NCI-H187 (cell line): ENCODE results near the gene THEM4.
A peak's percentile ranks its signal among the peaks of the same experiment; 100 is the strongest.

Experiments used
- DNase-seq, 2 experiments: peaks; one replicate each; lab custom pipeline; 2025; lab: John Stamatoyannopoulos, UW

Gene THEM4

DNA sequence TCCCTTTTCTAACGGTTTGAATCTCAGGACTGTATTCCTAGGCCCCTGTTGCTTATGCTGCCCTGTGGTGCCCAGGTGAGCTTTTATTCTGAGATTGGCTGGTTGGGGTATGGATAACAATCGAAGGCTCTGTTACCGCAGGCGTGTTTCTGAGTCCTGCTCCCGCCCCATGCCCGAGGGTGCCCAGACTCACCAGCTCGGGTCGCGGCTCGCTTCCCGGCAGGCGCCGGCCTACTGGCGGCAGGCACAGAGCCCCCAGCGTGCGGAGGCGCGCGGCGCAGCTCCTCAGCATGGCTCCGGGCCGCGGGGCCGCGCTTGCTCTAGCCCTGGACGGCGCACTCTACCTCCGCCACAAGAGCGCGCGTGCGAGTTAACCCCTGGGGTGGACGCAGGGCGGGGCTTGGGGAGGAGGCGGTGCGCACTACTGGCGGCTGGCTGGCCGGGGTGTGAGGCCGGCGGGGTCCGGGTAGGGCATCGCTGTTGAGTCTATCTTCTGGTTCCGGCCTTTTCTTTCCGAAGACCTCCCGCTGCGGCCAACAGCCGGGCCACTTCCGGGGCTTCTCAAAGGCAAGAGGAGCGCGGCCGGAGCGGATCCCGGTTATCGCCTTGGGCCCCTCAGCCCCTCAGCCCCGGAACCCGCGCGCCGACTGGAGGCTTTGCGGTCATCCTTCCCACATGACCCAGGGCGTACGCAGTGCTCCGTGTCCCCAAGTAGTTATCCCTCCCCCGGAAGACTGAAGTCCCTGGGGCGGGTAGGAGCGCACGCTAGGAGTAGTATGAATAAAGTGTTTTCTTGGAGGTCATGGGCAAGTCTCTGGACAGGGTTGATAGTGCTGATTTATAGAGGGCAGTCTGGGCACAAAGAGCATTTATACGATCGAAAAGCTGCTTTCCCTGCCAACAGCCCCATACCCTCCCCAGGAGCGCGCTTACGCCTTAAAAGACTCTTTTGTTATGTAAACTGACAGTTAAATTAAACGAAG, at the start of gene THEM4:
TSS of gene THEM4 (minus strand) at position 345 of the 983 bp plus-strand sequence. CDS start at position 292, 53 bp downstream.
- peak in 1 of 2 experiments; percentile 16 for DNase-seq

DNA sequence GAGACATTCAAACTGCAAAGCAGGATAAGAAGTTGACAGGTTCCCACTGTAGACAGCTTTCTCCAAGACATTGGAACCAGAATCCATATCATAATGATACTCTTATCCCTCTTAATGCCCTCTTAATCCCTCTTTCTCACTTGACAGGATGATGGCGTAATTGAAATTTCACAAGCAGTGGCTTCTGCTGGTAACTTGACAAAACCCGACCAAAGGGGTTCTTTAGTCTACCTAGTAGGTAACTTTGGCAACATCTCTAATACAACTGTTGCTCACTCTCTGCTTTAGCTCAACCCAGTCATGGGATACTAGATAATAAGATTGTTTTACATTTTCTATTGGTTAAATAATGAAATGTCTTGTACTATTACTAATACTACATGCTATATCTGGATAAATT, 49.6 kb upstream of the THEM4 start:
- no peak for DNase-seq

DNA sequence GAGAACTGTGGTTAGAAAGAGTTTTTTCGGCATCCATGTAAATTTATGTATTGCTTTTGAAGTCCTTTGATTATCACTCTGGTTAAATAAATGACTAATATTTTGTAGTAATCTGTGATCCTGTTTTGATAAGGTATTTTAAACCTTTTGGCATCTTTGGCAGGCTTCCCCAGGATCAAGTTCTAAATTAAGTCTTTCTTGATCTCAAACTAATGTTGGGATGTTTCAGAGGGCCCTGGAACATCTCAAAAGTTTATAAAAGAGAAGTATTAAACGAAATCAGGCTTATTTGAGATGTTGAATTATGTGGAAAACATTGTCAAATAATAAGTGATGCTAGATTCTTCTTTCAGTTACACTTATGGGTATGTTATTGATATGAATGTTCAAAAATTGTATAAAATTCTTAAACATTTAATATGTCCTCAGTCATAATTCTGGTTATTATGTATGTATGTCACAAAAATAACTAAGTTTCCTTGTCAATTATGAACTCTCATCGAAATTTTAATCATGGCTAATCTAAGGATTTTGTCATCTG, 47.7 kb upstream of the THEM4 start:
- no peak for DNase-seq

DNA sequence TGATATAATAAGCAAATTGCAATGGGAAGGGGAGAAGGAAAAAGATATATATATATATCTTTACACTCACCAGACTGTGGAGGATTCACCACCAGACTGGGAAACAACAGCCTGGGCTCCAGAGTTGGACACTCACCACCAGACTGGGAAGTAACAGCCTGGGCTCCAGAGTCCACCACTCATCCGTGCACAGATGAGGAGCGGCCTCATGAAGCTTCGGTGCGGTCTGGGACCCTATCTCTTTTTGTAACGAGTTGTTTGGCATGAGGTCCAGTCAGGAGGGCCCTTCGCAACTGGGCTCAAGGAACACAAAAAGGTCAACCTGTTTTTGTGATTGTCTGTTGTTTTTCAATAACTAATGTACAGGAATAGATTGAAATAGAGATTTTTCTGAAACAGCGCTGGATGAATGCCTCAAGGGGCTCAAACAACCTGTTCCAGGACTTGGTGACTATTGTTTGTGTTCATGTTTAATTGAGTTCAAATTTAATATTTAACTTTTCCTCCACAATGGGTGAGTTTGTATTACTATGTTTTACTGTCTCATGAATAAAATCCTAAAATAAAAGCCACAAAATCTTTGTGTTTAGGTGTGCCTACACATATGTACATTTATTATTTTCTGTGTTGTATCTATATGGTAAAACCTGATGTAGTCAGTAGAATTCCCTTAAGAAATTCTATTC, 44.2 kb upstream of the THEM4 start:
- no peak for DNase-seq

DNA sequence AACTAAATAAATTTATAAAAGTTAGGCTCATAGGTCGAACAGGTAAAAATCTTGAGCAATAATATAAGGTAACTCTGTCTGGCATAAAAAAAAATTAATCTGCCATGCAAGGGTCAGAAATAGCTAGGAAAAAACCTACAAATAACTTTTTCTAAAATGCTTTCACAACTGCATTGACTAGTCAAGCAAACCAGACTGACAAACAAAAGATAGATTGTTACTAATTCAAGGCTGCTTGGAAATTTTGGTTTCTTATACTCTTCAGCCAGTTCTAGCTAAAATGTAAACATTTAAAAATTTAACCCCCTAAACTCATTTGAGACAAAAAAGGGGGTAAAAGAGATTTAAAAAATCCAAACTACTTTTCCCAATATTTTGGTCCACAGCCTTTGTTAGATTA, 43.5 kb upstream of the THEM4 start:
- no peak for DNase-seq

DNA sequence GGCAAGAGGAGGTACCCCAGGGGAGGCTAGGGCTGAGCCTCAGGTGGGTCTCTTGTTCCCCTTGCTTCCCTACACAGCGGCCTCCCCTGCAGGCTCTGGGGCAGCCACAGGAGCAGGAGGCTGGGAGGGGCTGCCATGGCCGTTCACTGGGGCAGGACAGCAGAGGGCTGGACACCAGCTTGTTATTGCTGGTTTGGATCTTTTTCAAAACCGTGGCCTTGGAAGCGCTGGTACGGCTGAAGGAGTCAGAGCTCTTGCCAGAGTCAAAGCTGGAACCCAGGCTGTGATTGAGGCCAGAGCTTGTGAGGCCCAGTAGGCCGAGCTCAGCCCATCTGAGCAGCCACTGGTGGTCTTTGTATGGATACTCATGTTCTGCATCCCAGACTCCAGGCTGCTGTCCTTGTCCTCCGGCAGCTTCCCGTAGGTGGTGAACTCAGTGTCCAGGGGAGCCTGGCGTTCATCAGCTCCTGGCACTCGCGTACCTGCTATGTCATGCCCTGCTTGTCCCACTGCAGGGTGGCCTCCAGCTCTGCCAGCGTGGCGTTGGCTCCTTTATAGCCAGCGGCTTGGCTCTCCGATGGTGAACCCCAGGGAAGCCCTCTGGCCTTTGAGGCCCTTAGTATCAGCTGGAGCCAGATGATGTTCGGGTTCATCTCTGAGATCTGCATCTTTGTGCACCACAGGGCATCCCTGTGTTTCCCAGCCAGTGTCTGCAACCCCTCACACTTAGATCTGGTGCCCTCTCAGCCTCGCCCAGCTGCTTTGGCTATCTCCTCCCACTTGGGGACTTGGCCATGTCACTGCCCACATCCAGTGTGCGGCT, 40.3 kb upstream of the THEM4 start:
- no peak for DNase-seq

DNA sequence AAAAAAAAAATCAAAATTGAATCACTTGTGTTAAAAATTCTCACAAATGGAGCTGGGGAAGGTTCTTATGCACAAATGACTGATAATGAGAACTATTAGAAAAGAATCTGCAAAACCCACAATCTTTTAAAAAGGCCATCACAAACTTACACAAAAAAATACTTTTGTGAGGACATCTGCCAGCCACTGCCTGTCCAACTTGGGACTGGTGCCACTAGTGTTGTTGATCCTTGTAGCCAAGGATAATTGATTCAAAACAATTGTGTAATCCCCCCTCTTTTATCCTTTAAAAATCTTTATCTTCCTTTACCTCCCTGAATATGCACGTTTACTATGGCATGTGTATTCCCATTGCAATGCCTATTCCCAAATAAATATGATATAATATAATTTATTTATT, 39.2 kb upstream of the THEM4 start:
- no peak for DNase-seq

DNA sequence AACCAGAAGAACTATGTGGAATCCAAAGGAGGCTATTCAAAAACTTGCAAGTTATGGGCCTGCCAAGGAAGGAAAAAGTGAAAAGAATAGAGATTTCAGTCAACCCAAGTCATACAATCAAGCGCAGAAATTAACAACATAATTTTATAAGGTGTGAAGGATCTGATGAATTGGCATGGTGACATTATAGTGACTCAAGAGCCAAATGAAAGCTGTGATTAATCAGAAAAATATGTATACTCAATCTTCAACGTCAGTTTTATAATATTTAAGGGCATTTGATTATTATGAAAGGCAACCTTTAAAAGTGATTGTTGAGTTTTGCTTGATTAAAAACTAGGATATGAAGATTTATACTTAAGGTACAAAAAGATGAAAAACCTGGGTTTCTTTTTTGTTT, 37.8 kb upstream of the THEM4 start:
- DNase-seq, result no peak

DNA sequence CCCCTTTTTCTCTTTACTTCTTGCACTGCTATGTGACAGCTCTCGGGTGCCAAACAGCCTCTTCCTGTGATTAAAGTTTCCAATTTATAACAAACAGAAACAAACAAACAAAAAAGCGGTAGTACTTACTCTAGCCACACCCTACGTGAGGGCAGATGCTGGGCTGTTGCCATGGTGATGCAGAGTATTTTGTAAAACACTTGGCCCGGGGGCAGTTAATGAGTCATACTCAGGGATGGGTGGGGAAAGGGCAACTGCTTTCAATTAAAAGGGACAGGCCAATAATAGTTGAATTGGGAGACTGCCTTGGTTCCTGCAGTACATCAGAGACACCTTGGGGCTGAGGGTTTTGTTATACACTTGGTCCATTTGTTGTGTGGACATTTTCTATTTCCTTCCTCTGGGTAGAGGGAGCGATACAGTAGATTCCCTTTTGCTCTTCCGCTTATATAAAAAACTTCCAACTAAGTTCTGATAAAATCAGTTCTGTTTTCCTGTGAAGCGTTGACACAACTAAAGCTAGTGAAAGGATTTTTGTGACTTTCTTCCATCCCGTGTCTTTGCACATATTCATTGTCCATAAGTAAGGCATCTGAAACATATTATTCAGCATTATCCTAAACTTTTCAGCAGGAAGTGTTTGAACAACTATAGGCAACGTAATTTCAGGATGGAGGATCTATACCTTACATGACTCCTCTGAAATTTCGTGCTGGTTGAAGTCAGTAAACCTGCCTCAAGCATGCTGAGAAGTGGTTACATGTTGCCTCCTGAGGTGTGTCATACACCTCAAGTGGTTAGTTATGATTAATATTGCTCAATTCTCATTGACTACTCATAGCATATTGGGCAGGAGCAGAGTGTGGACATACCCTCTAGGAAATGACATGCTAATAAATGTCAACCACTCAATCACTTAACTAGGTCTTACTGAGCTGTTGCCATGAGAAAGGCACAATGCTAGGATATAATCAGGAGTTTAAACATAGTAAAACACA, 36.7 kb upstream of the THEM4 start:
- no peak for DNase-seq

DNA sequence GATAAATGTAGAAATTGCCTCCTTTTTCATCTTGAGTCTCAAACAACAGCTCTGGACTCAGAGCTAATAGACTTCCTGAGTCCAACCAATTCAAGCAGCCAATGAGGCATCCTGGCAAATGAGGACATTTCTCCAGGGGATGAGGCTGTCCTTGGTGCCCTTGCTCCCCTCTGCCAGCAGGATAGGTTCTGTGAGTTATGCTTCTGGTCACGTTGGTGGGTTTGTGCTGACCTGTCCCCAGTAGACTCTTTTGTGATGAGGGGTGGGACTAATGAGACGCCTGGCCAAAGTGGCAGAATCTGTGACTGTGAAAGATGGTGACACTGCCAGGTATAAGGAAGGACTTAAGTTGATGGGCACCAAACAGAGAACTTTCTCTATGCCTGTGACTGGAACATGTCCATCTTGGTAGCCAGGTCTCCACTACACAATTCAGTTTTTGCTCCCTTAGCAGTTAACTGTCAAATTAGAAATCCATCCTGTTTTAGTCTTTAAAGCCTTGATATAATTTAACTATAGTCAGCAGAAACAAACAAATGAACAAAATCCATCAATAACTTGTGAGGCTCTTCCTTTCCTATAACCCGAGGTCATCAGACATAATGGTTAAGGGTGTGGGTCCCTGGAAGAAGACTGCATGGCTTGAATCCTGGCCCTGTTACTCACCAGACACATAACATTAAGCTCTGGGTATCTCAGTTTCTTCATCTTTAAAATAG, 35.7 kb upstream of the THEM4 start:
- DNase-seq, result no peak

DNA sequence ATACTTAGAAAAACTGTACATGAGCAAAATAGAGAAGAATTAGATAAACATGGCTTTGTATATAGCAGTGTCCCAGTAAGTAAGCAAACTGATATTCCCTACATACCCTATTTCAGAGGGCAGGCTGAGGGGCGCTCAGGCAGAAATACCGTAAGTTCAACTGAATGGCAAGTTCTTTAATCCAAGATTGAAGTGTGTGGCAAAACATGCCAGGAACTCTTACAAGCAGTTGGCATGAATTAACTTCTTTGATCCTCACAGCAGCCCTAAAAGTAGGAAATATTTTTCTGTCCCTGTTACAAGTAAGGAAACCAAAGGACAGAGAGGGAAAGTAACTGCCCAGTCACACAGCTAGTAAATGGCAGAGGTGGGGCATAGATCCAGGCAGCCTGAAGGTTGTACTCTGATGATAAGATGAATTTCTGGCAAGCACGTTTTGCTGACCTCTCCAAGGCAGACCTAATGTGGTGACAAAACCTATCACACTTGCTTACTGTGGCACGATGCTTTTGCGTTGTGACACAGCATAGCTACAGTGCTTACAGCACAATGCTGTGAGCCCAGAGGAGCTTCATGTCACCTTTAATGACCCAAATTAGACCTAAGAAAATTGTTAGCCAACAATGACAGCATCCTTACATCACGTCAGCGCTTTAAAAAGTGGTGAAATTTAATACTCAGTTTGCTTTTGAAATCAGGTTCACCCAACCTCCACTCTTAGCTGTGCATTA, 35.0 kb upstream of the THEM4 start:
- no peak for DNase-seq

DNA sequence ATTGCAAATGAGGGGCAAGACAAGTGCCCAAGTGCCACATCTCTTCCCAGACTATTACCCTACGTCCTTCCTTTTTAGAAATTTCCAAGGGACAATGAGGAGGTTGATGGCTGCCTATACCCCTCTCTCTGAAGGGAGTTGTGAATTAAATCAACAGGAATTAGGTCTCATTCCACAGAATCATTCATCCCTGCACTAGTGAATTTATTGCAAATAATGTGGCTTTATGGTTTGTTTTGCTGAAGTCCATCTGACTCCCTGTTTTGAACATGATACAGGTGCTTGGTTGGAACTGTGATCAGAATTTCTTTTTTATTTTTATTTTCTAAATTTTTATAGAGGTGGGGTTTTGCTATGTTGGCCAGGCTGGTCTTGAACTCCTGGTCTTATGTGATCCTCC, 34.3 kb upstream of the THEM4 start:
- no peak for DNase-seq

DNA sequence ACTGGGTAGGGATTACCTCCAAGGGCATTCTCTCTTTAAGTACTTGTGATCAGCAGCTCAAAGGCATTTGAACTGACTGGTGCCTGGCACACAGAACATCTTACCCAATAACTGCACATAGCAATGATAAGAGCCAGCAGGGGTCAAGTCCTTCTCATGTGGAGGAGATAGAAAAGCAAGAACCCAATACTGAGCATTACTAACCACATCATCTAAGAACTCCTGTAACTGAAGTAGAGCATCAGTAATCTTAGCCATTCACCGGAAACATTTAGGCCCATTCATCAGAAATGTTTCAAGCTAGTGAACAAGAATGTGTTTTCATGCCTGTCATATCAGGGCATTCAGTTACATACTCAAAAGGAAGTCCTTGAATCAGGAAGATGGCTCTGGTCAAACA, 33.6 kb upstream of the THEM4 start:
- no peak for DNase-seq

DNA sequence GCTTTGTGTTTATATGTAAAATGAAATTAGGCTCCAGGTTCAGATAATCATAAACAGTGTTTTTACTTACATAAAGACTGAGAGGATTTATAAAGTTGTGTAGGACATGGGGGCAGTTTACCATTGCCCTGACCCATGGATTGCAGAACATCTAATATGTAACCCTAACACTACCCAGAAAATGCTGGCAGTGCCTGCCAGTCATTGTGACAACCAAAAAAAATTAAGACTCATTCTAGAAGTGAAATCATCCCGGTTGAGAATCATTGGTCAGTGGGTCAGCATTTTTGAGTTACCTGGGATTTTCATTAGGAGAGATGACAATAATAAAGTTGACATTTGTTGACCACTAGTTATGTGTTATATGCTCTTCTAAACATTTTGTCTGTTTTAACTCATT, 31.2 kb upstream of the THEM4 start:
- no peak for DNase-seq

DNA sequence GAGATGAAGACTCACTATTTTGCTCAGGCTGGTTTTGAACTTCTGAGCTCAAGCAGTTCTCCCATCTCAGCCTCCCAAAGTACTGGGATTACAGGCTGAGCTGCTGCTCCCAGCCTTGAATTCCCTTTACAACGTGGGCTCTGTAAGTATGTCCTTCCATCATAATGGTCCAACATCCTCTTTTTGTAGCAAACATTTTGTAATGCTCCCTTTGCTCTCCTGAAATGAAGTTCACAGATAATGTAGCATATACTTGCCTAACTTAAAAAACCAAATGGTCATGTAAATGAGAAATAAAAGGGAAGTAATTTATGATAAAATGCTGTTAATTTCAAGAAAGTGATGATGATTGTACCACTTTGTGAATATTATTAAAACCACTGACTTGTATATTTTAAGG, 30.5 kb upstream of the THEM4 start:
- DNase-seq, result no peak

DNA sequence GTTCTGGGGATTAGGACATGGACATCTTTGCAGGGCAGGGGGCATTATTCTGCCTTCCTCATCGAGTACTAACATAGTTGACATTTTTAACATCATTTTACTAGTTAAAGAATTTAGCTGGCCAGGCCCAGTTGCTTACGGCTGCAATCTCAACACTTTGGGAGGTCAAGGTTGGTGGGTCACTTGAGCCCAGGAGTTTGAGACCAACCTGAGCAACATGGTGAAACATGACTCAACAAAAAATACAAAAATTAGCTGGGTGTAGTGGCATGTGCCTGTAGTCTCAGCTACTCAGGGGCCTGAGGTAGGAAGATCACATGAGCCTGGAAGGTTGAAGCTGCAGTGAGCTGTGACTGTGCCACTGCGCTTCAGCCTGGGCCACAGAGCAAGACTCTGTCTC, 29.8 kb upstream of the THEM4 start:
- no peak for DNase-seq

DNA sequence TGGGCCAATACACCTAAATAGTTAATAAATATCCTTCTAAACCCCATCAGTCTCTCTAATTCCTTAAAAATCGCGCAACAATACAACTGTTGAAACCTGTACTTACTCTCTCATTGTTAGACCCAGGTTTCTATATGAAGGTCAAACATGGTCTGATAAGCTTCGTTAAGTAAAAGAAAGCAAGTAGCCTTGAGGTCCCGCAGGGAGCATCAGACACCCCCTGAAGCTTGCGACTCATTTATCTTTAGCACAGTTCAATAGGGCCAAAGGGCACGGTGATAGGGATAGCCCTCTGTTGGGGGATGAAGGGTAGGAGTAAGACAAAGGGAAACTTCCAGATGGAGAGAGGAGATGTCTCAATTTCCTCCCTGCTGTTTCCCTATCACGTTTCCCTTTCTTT, 27.3 kb upstream of the THEM4 start:
- no peak for DNase-seq

DNA sequence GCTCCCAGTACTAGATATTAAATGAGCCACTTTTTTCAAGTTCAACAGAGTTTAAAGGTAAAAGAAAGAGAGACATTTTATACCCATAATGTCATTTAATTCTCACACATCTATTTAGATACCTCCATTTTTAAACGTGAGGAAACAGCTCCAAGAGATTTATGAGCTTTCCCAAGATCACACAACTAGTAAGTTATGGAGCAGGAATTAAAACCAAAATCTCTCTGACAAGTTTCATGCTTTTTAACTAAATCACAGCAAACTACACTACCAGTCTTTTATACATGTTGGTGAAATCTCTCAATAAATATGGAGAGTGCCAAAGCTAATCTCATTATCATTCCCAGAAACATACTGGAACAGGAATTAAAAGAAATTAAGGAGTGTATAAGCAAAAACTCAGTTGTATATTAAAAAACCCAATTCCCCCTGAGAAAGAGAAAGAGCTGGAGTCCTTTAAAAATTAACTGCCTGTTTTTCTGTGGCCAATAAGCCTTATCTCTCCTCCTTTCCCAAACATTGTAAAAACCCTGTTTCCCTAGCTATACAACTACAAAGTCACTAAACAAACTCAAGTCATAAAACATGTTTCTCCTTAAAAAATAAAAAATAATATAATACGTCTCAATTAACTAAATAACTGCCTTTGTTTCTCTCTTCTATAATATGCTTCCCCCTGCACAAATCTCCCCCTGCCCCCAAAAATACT, 26.7 kb upstream of the THEM4 start:
- no peak for DNase-seq

DNA sequence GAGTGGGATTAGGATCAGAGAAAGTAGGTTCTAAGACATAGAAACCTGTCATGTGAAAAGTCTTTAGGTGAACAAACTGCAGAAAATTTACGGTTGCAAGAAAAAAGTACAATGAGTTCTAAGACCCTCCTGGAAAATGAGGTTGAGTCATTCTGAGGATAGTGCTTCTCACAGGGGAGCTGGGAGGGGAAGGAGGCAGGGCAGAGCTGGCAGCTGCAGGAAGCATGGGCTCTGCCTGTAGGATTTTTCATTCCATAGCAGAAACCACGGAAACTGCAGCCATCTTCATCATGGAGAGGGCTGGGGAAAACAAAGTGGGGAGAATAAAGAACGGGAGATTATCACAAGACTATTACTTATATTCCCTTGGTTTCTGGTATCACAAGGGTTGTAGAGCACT, 25.8 kb upstream of the THEM4 start:
- DNase-seq, result no peak
